ENCODE data around the gene ABCD1. TPM values are rescaled to one million over a fixed set of nuclear protein-coding genes. Genes with fewer than 3 reads are reported as not detected.

The ABCD1 gene
- 13.8 and 18.3 TPM in 2 replicates for total RNA-seq

DNA sequence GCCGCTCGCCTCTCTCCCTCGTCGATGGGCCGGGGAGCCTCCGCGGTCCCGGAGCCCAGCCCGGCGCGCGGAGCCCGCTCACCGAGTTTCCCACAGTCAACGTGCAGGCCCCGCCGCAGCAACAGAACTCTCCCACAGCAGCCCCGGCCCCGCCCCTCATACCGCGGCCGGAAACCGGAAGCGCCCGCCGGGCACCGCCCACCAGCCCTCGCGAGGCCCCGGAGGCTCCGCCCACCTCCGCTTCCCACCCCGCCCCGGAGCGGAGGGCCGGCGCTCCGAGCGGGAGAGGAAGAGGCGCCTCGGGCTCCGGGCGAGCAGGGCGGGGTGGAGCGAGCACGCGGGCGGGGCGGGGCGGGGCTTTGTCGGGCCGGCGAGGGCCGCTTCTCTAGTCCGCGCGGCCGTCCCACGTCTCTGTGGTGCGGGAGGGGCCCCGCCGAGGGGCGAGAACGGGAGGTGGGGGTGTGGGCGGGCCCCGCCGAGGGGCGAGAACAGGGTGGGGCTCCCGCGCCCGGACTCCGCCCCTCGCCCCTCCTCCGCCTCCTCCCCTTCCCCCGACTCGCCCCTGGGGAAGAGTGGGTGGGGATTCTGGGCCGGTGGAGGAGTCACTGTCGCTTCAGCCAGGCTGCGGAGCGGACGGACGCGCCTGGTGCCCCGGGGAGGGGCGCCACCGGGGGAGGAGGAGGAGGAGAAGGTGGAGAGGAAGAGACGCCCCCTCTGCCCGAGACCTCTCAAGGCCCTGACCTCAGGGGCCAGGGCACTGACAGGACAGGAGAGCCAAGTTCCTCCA lies at the start of gene ABCD1, which contains the start of gene BCAP31:
TSS of gene ABCD1 (plus strand) at position 605 of the 787 bp plus-strand sequence. CDS start 411 bp downstream, outside the sequence.
TSS of gene BCAP31 (minus strand) at position 136 of the 787 bp plus-strand sequence. CDS start 1,143 bp downstream, outside the sequence.

DNA sequence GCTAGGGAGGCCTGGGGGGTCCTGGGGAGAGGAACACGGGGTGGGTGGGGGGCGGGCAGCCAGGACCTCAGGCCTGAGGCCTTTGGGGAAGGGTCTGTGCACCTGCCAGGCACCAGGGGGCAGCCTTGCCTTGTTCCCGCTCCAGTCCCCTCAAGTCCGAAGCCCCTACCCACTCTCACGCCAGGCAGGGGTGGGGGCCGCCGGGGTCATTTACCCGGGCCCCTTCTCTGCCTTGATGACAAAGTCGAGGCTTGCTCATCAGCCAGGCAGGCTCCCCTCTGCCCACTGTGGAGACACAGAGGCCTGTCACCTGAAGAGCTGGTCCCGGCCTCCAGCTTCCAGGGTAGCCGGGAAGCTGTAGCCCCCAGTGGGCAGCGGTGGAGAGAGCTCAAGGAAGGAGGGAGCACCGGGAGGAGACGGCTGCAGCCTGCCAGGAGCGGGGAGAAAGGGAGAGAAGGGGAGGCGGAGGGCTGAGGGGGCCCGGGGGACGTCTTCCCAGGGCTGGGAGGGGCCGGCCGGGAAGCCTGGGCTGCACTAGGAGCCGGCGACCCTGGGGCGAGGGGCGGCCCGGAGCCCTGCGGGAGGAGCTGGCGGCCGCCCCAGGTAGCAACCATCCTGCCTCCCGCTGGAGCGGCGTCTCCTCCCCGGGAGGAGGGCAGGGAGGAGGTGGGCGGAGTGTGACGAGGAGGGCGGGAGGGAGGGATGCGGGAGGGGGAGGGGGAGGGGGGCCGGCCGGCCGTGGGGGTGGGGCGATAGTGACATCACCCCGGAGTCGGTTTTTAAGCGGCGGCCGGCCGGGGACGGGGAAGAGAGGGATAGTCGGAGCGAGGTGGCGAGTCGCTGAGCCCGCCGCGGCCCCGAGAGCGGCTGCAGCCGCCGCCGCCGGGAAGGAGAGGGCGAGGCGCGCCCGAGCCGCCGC lies 37.3 kb upstream of the ABCD1 start, which contains the start of gene SLC6A8:
TSS of gene SLC6A8 (plus strand) at position 806 of the 919 bp plus-strand sequence. CDS start 649 bp downstream, outside the sequence.

DNA sequence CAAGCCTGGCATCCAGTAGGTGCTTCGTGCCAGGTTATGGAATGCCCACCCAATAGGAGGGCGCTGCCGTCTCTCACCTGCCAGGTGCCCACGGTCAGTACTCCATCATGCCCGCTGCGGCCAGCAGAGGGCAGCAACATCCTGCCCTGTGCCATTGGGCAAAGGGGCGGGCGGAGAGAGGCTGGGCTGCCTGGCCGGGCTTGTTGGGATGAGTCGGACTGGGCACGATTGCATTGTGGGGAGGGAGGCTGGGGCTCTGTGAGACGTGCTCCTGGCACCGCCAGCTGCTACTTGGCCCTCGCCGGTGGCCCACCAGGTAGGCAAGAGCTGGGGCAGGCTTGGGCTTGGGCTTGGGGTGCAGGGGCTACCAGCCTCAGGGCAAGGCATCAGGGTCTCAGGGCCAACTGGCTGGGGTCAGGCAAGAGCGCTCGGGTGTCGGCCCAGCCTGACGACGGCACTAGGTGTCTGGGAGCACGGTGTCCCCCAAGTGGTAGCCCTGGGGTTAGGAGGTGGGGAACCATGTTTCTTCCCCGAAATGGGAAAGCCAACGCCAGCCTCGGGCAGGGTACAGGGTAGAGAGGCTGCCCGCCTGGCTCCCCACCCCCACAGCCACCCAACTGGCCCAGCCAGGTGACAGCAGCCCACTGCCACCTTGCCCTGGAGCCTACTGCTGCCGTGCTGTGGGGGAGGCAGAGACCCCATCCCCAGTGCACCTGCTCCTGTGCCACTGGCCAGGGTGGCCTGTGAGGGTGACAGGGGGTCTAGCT lies 39.5 kb downstream of the ABCD1 start, which contains the start of gene PLXNB3:
TSS of gene PLXNB3 (plus strand) at position 261 of the 767 bp plus-strand sequence. CDS start 1,287 bp downstream, outside the sequence.

GRCh38 chrX:153780678-153781427 lies 56.2 kb downstream of the ABCD1 start, which contains the start of gene SRPK3:
Gene SRPK3 (plus strand): TSS chrX:153781041. CDS start chrX:153781087, 46 bp downstream.

Other genes with a start within 250 kb of the ABCD1 start
- 71.8 and 339 TPM in 2 replicates for gene BGN, start 229.9 kb upstream of the ABCD1 start, total RNA-seq
- gene ATP2B3, start 207.2 kb upstream of the ABCD1 start, total RNA-seq = not detected in 2 replicates
- 34.7 and 38.2 TPM in 2 replicates for gene CCNQ, start 125.7 kb upstream of the ABCD1 start, total RNA-seq
- 0.19 and 0.33 TPM in 2 replicates for gene DUSP9, start 77.7 kb upstream of the ABCD1 start, total RNA-seq
- gene PNCK, start 51.0 kb upstream of the ABCD1 start, total RNA-seq = not detected in 2 replicates
- gene SLC6A8, start 36.9 kb upstream of the ABCD1 start, total RNA-seq = 12.4 and 24.2 TPM in 2 replicates
- 245 and 312 TPM in 2 replicates for gene BCAP31, start 469 bp upstream of the ABCD1 start, total RNA-seq
- 11.0 and 11.4 TPM in 2 replicates for gene PLXNB3, start 39.4 kb downstream of the ABCD1 start, total RNA-seq
- not detected in 2 replicates for gene SRPK3, start 56.2 kb downstream of the ABCD1 start, total RNA-seq
- gene IDH3G, start 69.5 kb downstream of the ABCD1 start, total RNA-seq = 53.2 and 57.8 TPM in 2 replicates
- gene SSR4, start 69.8 kb downstream of the ABCD1 start, total RNA-seq = 177 and 318 TPM in 2 replicates
- gene PDZD4, start 105.7 kb downstream of the ABCD1 start, total RNA-seq = 0.29 and 0.33 TPM in 2 replicates
- gene L1CAM, start 161.3 kb downstream of the ABCD1 start, total RNA-seq = under 0.01 and 0.19 TPM in 2 replicates
- not detected in 2 replicates for gene AVPR2, start 179.8 kb downstream of the ABCD1 start, total RNA-seq
- gene ARHGAP4, start 201.4 kb downstream of the ABCD1 start, total RNA-seq = 5.3 and 20.6 TPM in 2 replicates
- 84.9 and 138 TPM in 2 replicates for gene NAA10, start 210.2 kb downstream of the ABCD1 start, total RNA-seq
- 9.8 and 10.0 TPM in 2 replicates for gene RENBP, start 219.8 kb downstream of the ABCD1 start, total RNA-seq
- 52.6 and 58.8 TPM in 2 replicates for gene HCFC1, start 247.0 kb downstream of the ABCD1 start, total RNA-seq
- gene TMEM187, start 247.9 kb downstream of the ABCD1 start, total RNA-seq = 1.9 and 8.2 TPM in 2 replicates